HL-60 (cell line): Measurements from ENCODE around the gene EFHC2.

Source experiments
- DNase-seq, 2 experiments: peaks; one replicate each; pipeline ENCODE4 v3.0.0-alpha.2; 2010 to 2020; ENCODE audit warnings: low read depth in 1 of 2, low spot score in 1 of 2
- H3K27ac ChIP-seq: fragments of 250-450 bp; sonication (Bioruptor Pico); replicated peaks from 2 replicates; pipeline ENCODE4 v1.5.1; 2020; ENCODE audit warnings: mild to moderate bottlenecking, moderate library complexity
- H3K27me3 ChIP-seq: fragments of 250-450 bp; sonication (Bioruptor Pico); 2 replicates; pipeline ENCODE4 v1.5.1; 2021; ENCODE audit warnings: mild to moderate bottlenecking, moderate library complexity; ENCODE audit not compliant: insufficient read depth, poor library complexity, severe bottlenecking
- H3K4me3 ChIP-seq: replicated peaks from 2 replicates; pipeline ENCODE4 v1.5.1; 2011; ENCODE audit warnings: mild to moderate bottlenecking, control low read depth, low read length; ENCODE audit not compliant: insufficient read depth
- GABPA ChIP-seq: IDR thresholded peaks from 2 replicates; pipeline ENCODE4 v1.6.1; 2012; ENCODE audit warnings: low read depth
- POLR2AphosphoS5 ChIP-seq: IDR thresholded peaks from 2 replicates; pipeline ENCODE4 v1.6.1; 2012; ENCODE audit warnings: low read depth
- SPI1 ChIP-seq: IDR thresholded peaks from 2 replicates; pipeline ENCODE4 v1.6.1; 2012; ENCODE audit warnings: low read depth, mild to moderate bottlenecking, borderline replicate concordance
- TF ChIP-seq, protein P1 (sequence below): IDR thresholded peaks from one replicate; pipeline ENCODE4 v1.5.1; 2011; ENCODE audit warnings: low read length, control low read depth, inconsistent platforms; ENCODE audit not compliant: insufficient read depth
- TF ChIP-seq, protein P2 (sequence below): IDR thresholded peaks from 2 replicates; pipeline ENCODE4 v1.6.1; 2012; ENCODE audit warnings: low read depth; ENCODE audit not compliant: insufficient replicate concordance

Gene EFHC2

DNA sequence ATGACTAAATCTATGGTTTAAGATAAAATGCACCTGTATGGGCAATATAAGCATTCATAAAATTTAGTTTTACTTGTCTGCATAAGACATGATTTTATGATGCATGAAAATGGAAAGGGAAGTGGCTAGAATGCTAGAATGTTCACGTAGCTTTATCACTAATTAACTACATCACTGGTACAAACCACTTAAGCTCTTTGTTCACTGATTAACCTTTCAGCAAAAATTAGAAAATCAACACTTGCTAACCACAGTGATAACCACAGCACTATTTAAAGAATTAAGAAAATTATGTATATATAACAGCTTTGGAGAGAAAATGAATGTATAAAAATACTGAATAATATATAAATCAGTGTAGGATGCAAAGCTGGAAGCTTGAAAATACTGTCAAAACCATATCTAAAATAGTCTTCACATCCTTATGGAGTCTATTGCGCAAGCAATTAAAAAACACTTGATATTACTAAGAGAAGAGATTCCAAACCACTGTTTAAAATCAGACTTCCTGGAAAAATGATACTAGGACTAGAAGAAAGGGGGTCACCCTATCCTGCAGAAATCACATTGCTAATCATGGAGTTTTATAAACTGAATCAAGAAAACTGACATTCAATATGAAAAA lies 51.9 kb downstream of the EFHC2 start:
- H3K4me3 ChIP-seq, result no peak overlapping the region
- TF ChIP-seq SPI1 (no peak), POLR2AphosphoS5 (no peak)
- TF ChIP-seq, protein P1, sequence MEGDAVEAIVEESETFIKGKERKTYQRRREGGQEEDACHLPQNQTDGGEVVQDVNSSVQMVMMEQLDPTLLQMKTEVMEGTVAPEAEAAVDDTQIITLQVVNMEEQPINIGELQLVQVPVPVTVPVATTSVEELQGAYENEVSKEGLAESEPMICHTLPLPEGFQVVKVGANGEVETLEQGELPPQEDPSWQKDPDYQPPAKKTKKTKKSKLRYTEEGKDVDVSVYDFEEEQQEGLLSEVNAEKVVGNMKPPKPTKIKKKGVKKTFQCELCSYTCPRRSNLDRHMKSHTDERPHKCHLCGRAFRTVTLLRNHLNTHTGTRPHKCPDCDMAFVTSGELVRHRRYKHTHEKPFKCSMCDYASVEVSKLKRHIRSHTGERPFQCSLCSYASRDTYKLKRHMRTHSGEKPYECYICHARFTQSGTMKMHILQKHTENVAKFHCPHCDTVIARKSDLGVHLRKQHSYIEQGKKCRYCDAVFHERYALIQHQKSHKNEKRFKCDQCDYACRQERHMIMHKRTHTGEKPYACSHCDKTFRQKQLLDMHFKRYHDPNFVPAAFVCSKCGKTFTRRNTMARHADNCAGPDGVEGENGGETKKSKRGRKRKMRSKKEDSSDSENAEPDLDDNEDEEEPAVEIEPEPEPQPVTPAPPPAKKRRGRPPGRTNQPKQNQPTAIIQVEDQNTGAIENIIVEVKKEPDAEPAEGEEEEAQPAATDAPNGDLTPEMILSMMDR, result no peak
- TF ChIP-seq, protein P2, sequence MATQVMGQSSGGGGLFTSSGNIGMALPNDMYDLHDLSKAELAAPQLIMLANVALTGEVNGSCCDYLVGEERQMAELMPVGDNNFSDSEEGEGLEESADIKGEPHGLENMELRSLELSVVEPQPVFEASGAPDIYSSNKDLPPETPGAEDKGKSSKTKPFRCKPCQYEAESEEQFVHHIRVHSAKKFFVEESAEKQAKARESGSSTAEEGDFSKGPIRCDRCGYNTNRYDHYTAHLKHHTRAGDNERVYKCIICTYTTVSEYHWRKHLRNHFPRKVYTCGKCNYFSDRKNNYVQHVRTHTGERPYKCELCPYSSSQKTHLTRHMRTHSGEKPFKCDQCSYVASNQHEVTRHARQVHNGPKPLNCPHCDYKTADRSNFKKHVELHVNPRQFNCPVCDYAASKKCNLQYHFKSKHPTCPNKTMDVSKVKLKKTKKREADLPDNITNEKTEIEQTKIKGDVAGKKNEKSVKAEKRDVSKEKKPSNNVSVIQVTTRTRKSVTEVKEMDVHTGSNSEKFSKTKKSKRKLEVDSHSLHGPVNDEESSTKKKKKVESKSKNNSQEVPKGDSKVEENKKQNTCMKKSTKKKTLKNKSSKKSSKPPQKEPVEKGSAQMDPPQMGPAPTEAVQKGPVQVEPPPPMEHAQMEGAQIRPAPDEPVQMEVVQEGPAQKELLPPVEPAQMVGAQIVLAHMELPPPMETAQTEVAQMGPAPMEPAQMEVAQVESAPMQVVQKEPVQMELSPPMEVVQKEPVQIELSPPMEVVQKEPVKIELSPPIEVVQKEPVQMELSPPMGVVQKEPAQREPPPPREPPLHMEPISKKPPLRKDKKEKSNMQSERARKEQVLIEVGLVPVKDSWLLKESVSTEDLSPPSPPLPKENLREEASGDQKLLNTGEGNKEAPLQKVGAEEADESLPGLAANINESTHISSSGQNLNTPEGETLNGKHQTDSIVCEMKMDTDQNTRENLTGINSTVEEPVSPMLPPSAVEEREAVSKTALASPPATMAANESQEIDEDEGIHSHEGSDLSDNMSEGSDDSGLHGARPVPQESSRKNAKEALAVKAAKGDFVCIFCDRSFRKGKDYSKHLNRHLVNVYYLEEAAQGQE, result no peak
- no peak for DNase-seq
- no peak overlapping the region for H3K27ac ChIP-seq
- H3K27me3 ChIP-seq, result no peaks in the 10 kb centered on the region

DNA sequence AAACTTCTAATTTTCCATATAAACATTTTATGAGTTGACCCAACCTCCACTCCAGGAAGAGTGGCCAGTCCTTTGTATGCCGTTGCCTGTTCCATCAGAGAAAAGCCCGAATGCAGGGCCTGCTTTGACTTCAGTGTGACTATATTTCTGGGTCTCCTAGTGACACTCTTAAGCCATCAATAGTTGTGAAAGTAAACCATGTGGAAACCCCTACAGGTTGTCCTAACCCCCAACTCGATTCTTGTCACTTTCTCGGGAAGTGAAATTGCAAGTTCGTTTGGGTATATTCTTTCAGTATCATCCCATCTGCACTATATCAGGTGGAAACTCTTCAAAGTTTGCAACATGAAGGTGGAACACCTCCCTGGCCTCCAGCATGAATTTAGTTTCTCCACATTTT lies 52.8 kb downstream of the EFHC2 start:
- H3K4me3 ChIP-seq, result no peak overlapping the region
- TF ChIP-seq, protein P1, result no peak
- TF ChIP-seq, protein P2, result no peak
- TF ChIP-seq SPI1 (no peak), GABPA (no peak), POLR2AphosphoS5 (no peak)
- no peaks in the 10 kb centered on the region for H3K27me3 ChIP-seq
- DNase-seq, result no peak
- no peak overlapping the region for H3K27ac ChIP-seq

DNA sequence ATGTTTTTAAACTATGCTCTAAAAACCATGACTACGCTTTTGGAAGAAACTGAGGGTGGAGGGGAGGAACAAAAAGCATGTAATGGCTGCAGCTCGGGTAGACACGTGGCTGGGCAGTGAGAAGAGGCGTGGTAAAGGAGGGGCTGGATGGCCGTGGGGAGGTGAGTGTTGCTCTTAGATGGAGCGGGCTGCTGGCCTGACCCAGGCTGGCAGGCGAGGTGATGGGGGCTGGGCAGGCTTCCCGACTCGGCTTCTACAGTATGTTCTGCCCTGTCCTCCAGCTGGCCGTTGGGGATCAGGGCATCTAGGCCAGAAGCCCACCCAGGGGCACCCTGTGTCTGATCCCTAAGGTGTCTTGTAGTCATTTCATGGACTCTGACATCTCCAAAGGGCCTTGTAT lies 60.7 kb downstream of the EFHC2 start:
- H3K27me3 ChIP-seq, result no peaks in the 10 kb centered on the region
- DNase-seq, result no peak
- H3K4me3 ChIP-seq, result no peak overlapping the region
- no peak overlapping the region for H3K27ac ChIP-seq
- TF ChIP-seq, protein P2, result no peak
- TF ChIP-seq SPI1 (no peak), POLR2AphosphoS5 (no peak), GABPA (no peak)
- TF ChIP-seq, protein P1, result no peak
